Type B pancreatic cell (in vitro differentiated cells): ENCODE results near the gene LYST. TPM values are rescaled to one million over a fixed set of nuclear protein-coding genes. Genes with fewer than 3 reads are reported as not detected.

Experiments used
- DNase-seq: peaks from one replicate; pipeline ENCODE4 v3.0.0; 2021; ENCODE audit warnings: mixed read lengths; ENCODE audit not compliant: unreplicated experiment; ENCODE audit errors: extremely low spot score
- H3K27ac Mint-ChIP-seq: 2 replicates; pipeline ENCODE4 v1.8.0; 2021; ENCODE audit warnings: mild to moderate bottlenecking, mixed read lengths
- H3K27me3 Mint-ChIP-seq: 2 replicates; pipeline ENCODE4 v1.8.0; 2021; ENCODE audit warnings: mixed read lengths
- H3K36me3 Mint-ChIP-seq: 2 replicates; pipeline ENCODE4 v1.8.0; 2021; ENCODE audit warnings: mixed read lengths
- H3K4me1 Mint-ChIP-seq: one replicate; pipeline ENCODE4 v1.8.0; 2021; ENCODE audit warnings: mixed read lengths; ENCODE audit not compliant: unreplicated experiment
- H3K4me3 Mint-ChIP-seq: 2 replicates; pipeline ENCODE4 v1.8.0; 2021; ENCODE audit warnings: mild to moderate bottlenecking, mixed read lengths
- H3K9me3 Mint-ChIP-seq: 2 replicates; pipeline ENCODE4 v1.8.0; 2021; ENCODE audit warnings: mixed read lengths
- total RNA-seq: library from RNA; stranded (reverse); gene quantifications from 2 replicates; pipeline ENCODE4 v1.2.1, GENCODE V29; 2021; ENCODE audit warnings: low replicate concordance
- TF ChIP-seq, protein P1 (sequence below): fragments of 200-600 bp; sonication (generic); conservative IDR thresholded peaks from 2 replicates; pipeline ENCODE4 v1.5.0; 2021; ENCODE audit warnings: antibody characterized with exemption, mild to moderate bottlenecking

Gene LYST
- total RNA-seq, 1 donor from 2014 or later = 9.7 TPM

DNA sequence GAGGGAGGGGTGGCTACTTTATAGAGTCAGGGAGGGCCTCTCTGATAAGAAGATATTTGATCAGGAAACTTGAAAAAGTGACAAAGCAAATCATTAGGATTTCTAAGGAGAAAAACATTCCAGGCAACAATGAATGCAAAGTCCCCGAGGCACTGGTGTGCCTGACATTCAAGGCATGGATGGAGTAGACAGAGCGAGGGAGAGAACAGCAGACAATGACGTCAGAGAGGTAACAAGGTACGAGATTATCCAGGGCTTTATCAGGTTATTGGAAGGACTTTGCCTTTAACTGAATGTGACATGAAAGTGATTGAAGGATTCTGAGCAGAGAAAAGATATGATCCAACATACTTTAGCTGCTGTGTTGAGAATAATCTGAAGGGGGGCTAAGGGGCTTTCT lies 144.7 kb downstream of the LYST start:
- H3K4me3 Mint-ChIP-seq = no peak overlapping the region
- H3K4me1 Mint-ChIP-seq = no peaks in the 10 kb centered on the region
- no peaks in the 10 kb centered on the region for H3K9me3 Mint-ChIP-seq
- DNase-seq = no peak
- H3K27me3 Mint-ChIP-seq = no peaks in the 10 kb centered on the region
- H3K27ac Mint-ChIP-seq = no peak overlapping the region
- TF ChIP-seq, protein P1, sequence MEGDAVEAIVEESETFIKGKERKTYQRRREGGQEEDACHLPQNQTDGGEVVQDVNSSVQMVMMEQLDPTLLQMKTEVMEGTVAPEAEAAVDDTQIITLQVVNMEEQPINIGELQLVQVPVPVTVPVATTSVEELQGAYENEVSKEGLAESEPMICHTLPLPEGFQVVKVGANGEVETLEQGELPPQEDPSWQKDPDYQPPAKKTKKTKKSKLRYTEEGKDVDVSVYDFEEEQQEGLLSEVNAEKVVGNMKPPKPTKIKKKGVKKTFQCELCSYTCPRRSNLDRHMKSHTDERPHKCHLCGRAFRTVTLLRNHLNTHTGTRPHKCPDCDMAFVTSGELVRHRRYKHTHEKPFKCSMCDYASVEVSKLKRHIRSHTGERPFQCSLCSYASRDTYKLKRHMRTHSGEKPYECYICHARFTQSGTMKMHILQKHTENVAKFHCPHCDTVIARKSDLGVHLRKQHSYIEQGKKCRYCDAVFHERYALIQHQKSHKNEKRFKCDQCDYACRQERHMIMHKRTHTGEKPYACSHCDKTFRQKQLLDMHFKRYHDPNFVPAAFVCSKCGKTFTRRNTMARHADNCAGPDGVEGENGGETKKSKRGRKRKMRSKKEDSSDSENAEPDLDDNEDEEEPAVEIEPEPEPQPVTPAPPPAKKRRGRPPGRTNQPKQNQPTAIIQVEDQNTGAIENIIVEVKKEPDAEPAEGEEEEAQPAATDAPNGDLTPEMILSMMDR = no peak
- peaks cover 6% of the 10 kb centered on the region for H3K36me3 Mint-ChIP-seq

DNA sequence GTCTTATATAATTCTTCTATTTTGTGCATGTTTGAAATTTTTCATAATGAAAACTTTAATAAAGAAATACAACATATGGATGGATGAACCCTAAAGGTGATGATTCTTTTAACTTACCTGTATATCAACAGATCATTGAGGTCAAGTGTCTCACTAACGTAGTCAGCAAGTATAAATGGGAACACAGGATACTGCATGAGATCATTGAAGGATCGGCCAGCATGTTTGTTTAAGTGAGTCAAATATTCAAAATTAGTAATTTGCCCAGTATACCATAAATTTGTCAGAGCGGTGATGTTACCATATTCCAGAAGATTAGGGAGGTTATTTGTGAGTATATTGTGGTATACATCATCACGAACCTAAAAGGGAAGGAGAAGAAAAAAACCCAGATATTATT lies 146.2 kb downstream of the LYST start:
- Mint-ChIP-seq H3K36me3 (peaks cover 11% of the 10 kb centered on the region), H3K4me3 (no peak overlapping the region), H3K9me3 (no peaks in the 10 kb centered on the region), H3K27me3 (no peaks in the 10 kb centered on the region), H3K27ac (no peak overlapping the region), H3K4me1 (no peaks in the 10 kb centered on the region)
- TF ChIP-seq, protein P1 = no peak
- no peak for DNase-seq

DNA sequence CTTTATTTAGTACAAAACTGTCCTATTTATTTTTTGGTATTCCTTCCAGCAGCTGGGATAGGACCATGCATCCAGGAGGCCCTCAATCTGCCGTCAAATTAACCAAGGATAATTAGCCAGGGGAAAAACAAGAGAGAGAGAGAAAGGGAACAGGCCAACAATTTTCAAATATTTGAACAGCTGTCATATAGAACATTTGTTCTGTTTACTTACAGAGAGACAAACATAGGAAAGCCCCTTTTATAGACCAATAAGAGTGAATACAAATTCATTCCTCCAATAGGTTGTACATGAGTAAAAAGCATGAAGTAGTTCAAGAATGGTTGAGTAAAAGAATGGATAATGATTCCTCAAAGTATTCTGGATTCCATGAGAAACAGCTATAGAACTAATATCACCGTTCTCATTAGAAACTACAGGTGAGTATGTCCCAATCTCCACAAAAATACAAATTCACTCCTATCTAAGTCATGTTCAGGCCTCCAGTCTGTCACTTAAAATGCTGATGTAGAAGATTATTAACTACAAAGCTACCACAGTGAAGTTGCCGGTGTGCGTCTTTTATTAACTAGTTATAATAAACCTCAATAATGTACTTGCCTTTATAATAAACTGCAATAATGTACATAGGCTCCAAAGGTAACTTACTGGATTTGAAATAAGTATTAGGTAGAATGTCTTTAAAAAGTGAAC lies 152.4 kb downstream of the LYST start:
- Mint-ChIP-seq H3K36me3 (peaks cover 8% of the 10 kb centered on the region), H3K4me1 (peaks cover 7% of the 10 kb centered on the region), H3K27ac (no peak overlapping the region), H3K27me3 (no peaks in the 10 kb centered on the region), H3K4me3 (no peak overlapping the region), H3K9me3 (no peaks in the 10 kb centered on the region)
- no peak for DNase-seq
- TF ChIP-seq, protein P1 = no peak

DNA sequence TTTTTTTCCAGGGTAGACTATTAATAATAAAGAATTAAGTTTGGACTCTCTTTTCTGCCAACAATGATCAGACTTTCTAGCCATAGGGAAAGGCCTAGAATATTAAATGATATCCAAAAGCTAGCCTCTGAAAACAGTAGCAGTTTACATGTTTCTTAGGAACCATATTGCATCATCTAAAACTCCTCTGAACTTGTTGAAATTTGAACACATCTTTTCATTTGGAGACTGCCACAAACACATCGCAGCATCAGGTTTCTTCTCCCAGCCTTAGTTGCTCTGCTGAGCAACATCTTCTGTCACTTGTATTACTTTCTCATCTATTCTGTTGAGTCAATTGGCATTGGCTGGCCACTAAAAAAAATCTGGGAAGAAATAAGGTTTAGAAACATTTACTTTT lies 153.9 kb downstream of the LYST start:
- H3K27ac Mint-ChIP-seq = no peak overlapping the region
- peaks cover 12% of the 10 kb centered on the region for H3K4me1 Mint-ChIP-seq
- peaks cover 8% of the 10 kb centered on the region for H3K36me3 Mint-ChIP-seq
- no peak for DNase-seq
- H3K4me3 Mint-ChIP-seq = no peak overlapping the region
- H3K27me3 Mint-ChIP-seq = no peaks in the 10 kb centered on the region
- H3K9me3 Mint-ChIP-seq = no peaks in the 10 kb centered on the region
- TF ChIP-seq, protein P1 = no peak

DNA sequence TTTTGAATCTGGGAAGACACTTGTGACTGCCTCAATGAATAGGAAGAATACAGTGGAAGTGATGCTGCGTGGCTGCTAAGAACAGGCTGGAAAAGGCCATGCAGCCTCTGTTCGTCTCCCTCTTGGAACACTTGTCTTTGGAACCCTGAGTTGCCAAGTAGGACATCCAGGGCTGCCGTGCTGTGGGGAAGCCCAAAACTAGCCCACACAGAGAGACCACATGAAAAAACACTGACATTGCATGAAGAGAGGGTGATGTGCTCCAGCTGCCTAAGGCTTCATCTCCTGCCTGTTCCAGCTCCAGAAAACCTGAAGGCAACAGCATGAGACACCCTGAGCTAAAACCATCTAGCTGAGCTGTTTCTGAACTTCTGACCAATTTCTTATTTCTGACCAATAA lies 156.0 kb downstream of the LYST start:
- H3K27ac Mint-ChIP-seq = no peak overlapping the region
- H3K4me3 Mint-ChIP-seq = no peak overlapping the region
- TF ChIP-seq, protein P1 = no peak

DNA sequence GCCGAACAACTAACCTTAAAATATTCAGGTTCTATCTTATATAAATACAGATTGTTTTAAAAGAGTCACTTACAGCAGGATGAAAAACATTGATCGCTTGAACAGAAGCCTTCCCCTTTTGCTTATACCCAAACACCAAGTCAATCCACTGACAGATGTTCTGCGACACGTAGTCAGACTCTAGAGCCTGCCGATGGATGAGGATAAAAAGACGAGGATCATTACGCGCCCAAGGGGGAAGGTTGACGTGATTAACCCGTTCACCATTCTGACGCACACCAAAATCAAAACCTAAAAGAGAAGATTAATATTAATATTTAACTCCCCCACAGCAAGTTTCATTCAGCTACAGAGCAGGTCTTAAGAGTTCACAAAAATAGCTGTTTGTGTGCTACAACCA lies 157.7 kb downstream of the LYST start:
- Mint-ChIP-seq H3K27ac (no peak overlapping the region), H3K27me3 (no peaks in the 10 kb centered on the region), H3K4me1 (peaks cover 18% of the 10 kb centered on the region), H3K36me3 (peaks cover 4% of the 10 kb centered on the region), H3K9me3 (no peaks in the 10 kb centered on the region), H3K4me3 (no peak overlapping the region)
- DNase-seq = no peak
- TF ChIP-seq, protein P1 = no peak

More for the DNA sequence above, 156.0 kb downstream of the LYST start:
- H3K27me3 Mint-ChIP-seq = no peaks in the 10 kb centered on the region
- H3K36me3 Mint-ChIP-seq = peaks cover 9% of the 10 kb centered on the region
- no peak for DNase-seq
- no peaks in the 10 kb centered on the region for H3K9me3 Mint-ChIP-seq
- peaks cover 18% of the 10 kb centered on the region for H3K4me1 Mint-ChIP-seq
